Adrenal gland (tissue), 5 donors: ENCODE measurements around the gene CIBAR2.

Source experiments
- CTCF ChIP-seq, 6 experiments: fragments of 450-650 bp in 4 of 6; fragments of 200-600 bp in 2 of 6; sonication (generic) in 1 of 6; IDR thresholded peaks; 1 replicate in 5 of 6; 2 replicates in 1 of 6; pipeline versions ENCODE4 v1.5.1 to v1.8.0; 2016 to 2021; ENCODE audit warnings: antibody characterized with exemption in 6 of 6, mild to moderate bottlenecking in 2 of 6, moderate library complexity in 1 of 6
- POLR2A ChIP-seq, 2 donors: fragments of 450-650 bp; IDR thresholded peaks; one replicate each; pipeline ENCODE4 v1.6.1; 2017; ENCODE audit warnings: antibody characterized with exemption in 2 of 2, mild to moderate bottlenecking in 2 of 2, moderate library complexity in 1 of 2
- donor health status: DM: no; HTN: no; CAD: no.

GRCh38 chr16:85057948-85058347 lies 54.3 kb downstream of the CIBAR2 start:
- no peak for TF ChIP-seq CTCF (IDR thresholded peaks at IDR 0.05)
- TF ChIP-seq POLR2A (IDR thresholded peaks at IDR 0.05) = no peak
